Astrocyte (in vitro differentiated cells and primary cell): ENCODE results near the gene CPLX1.

Experiments used
- EZH2 ChIP-seq: IDR thresholded peaks from 2 replicates; pipeline ENCODE4 v1.6.1; 2012; ENCODE audit warnings: mild to moderate bottlenecking, low read length, inconsistent platforms; ENCODE audit not compliant: insufficient read depth
- TF ChIP-seq, protein P1 (sequence below): IDR thresholded peaks from 2 replicates; pipeline ENCODE4 v1.5.1; 2011; ENCODE audit warnings: low read depth, mild to moderate bottlenecking, inconsistent platforms, low read length, moderate library complexity; ENCODE audit not compliant: insufficient read depth

- TF ChIP-seq, protein P1, sequence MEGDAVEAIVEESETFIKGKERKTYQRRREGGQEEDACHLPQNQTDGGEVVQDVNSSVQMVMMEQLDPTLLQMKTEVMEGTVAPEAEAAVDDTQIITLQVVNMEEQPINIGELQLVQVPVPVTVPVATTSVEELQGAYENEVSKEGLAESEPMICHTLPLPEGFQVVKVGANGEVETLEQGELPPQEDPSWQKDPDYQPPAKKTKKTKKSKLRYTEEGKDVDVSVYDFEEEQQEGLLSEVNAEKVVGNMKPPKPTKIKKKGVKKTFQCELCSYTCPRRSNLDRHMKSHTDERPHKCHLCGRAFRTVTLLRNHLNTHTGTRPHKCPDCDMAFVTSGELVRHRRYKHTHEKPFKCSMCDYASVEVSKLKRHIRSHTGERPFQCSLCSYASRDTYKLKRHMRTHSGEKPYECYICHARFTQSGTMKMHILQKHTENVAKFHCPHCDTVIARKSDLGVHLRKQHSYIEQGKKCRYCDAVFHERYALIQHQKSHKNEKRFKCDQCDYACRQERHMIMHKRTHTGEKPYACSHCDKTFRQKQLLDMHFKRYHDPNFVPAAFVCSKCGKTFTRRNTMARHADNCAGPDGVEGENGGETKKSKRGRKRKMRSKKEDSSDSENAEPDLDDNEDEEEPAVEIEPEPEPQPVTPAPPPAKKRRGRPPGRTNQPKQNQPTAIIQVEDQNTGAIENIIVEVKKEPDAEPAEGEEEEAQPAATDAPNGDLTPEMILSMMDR = no peak
- TF ChIP-seq EZH2 = no peak
Measured at GRCh38 chr4:864456-865120, 38.7 kb upstream of the CPLX1 start.
